ENCODE measurements around the gene SLC6A13.
"Not testable (repeated sequence)": the region's sequence is repeated elsewhere in the genome, so short reads cannot be mapped to it uniquely, and the experiment has no call there.

Gene SLC6A13

DNA sequence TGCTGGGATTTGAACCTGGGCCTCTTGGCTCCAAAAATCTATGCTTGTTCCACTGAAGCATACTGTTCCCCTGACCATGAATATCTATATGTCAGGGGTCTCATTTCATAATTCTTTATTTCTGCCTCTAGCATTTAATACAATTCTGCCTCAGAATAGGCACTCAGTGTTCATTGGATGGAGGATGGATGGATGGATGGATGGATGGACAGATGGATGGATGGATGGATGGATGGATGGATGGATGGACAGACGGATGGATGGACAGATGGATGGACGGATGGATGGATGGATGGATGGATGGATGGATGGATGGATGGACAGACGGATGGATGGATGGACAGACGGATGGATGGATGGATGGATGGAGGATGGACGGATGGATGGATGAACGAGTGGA lies 45.6 kb downstream of the SLC6A13 start:
- H3K4me3 ChIP-seq (ENCODE audit: low read depth, low read length): not testable (repeated sequence)

DNA sequence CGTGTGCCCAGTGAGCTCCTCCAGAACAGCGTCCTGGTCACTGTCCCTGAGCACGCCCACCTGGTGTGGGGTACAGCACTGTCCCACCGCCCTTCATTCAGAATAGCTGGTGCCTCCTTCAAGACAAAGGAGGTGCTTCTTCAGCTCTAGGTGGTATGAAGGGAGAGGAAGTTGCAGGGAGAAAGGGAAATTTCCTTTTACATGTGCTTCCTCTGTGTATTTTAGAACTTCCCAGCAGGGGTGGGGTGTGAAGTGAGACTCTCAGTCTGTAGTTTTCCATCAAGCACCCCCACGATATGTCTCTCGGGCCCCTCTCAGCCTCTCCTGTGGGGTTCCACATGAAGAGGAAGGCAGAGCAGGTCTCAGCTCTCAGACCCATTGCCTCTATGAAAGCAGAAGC lies 47.5 kb downstream of the SLC6A13 start:
- no peak overlapping the region for H3K4me3 ChIP-seq (ENCODE audit: low read depth, low read length)

DNA sequence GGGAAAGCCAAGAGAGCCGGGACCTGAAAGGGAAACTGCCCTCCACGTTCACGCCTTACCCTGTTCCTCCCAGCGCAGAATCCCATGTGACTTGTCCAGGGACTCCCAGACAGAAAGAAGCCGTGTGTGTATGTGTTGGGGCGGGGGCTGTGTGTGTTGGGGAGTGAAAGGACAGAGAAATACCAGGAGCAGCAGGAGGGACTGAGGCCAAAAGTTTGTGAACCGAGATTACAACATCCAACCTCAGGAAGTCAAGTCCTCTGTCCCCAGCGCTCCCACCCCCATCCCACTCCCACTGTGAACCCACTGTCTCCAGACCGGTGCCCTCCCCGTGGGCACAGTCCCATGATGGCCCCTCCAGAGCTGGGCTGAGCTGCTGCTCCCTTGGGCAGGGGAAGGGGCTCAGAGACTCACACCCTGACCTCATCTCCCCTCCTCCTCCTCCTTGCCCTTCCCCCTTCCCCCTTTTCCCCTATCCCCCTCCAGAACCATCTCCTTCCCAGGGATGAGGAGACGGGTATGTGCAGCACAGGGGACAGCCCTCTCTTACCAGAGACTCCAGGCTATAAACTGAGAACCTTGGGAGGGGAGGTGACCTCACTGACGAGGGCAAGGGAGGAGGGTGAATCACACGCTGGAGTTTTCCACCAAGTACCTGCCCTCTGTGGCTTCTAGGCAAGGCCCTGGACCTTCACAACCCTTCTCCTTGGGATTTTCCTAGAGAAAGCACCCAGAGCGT lies 48.5 kb downstream of the SLC6A13 start, which contains the start of gene SLC6A12:
SLC6A12 (minus strand) TSS at position 155 of the 739 bp plus-strand sequence. CDS start 4,171 bp downstream, outside the sequence.
- H3K4me3 ChIP-seq (ENCODE audit: low read depth, low read length): no peak within 1 kb of the TSS

DNA sequence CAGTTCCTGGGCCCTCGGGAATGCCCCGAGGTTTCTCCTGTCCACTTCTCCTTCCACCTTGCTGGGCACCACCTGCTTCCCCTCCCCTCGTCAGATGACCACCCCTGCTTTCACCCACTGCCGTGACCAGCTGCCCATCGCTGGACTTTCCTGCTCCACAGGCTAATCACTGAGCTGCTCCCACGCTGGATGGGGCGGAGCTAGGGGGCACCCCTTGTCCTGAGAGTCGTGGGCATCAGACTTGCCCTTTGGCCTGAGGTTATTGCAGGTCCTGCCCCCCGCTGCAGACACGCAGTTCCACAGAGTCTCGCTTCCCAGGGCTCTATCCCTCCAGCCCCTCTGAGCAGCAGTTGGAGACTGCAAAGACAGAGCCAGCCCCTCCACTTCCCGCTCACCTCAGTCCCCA lies 49.1 kb downstream of the SLC6A13 start:
- H3K4me3 ChIP-seq (ENCODE audit: low read depth, low read length): no peak overlapping the region

DNA sequence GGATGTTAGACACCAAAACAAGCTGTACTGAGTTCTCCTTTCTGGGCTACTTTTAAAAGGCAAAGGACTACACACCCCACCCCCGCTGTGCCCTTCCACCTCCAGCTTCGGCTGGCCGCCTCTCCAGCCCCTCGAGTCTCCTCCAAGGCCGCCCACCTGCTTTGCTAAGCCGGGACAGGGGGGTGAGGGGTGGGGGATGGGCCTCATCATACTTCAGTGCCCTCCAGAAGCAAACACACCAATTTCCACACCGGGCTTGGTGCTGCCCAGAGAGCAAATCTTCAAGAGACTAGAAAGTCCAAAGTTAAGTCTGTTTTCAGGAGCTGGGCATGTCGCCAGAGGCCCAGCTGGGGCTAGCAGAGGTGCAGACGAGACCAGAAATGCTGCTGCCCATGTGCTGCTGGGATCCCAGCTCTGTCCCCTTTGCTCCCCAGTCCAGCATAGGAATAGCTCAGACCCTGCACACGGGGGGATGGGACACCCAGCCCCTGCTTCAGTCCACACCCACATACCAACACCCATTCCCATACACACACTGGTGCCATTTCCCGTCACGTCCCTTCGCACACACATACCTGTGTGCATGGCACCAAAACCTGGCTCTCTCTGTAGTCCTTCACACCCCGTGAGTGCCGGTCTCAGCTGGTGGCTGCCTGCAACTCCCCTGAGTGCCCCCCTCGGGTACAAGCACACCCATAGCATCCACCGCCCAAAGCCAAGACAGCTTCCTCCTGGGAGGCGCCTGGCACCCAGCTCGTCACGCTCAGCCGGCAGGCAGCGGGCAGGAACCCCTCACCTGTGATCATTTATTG lies 49.7 kb downstream of the SLC6A13 start:
- H3K4me3 ChIP-seq (ENCODE audit: low read depth, low read length): no peak overlapping the region

DNA sequence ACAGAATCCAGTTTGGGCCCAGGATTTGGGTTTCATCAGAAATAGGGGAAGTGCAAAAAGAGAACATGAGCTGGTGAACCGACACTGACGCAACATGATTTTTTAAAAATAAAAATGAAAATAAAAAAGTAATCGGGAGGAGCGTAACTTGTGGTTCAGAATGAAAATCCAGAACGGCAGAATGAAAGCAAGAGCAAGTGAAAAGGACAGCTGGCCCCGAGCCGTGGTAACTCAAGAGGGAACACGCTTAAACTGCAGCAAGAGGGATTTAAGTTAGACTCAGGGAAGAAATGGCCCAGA lies 50.3 kb downstream of the SLC6A13 start:
- H3K4me3 ChIP-seq (ENCODE audit: low read depth, low read length): no peak overlapping the region

DNA sequence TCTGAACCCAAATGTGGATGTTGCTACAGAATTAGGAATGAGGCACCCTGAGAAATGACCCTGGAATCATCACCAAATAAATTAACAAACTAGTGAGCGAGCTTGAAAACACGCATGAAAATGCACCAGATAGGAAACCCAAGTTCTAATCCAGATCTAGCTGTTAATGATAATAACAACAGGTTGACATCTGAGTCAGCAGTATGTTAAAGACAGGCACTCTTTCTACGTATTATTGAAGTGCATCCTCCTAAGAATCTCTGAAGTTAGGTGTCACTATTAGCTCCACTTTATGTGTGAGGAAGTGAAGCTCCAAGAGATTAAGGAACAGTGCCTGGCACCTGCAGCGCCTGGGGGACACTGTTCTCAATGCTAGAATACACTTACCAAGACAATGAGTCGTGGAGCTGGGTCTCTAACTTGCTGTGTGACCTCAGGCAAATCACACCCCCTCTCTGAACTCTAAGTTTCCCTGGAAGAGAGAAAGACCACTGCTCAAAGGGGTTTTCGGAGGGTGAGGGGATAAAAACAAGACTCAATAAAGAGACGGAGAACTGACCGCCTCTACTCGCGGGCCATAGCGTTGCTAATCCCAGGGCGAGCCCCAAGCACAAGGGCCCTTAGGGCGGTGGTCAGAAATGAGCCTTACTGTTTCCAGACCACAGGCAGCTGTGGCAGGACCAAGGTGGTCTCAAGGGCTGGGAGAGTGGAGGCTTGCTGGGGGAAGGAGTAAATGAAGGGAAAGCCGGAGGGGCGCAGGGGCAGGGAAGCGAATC lies 50.8 kb downstream of the SLC6A13 start:
- H3K4me3 ChIP-seq (ENCODE audit: low read depth, low read length): no peak overlapping the region

DNA sequence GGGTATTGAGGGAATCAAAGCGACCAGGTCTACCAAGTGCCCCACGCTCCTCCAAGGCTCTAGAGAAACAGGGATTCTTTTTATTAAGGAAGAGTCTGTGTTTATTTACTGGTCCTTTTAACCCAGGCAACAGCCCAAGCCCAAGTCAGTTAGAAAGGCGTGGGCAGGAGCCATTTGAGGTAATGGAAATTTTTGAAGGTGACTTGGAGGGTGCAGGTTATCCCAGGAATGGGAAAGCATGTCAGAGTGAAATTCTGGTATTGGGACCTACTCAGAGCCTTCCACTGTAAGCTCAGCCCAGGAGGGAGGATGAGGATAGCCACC lies 51.5 kb downstream of the SLC6A13 start:
- no peak overlapping the region for H3K4me3 ChIP-seq (ENCODE audit: low read depth, low read length)

DNA sequence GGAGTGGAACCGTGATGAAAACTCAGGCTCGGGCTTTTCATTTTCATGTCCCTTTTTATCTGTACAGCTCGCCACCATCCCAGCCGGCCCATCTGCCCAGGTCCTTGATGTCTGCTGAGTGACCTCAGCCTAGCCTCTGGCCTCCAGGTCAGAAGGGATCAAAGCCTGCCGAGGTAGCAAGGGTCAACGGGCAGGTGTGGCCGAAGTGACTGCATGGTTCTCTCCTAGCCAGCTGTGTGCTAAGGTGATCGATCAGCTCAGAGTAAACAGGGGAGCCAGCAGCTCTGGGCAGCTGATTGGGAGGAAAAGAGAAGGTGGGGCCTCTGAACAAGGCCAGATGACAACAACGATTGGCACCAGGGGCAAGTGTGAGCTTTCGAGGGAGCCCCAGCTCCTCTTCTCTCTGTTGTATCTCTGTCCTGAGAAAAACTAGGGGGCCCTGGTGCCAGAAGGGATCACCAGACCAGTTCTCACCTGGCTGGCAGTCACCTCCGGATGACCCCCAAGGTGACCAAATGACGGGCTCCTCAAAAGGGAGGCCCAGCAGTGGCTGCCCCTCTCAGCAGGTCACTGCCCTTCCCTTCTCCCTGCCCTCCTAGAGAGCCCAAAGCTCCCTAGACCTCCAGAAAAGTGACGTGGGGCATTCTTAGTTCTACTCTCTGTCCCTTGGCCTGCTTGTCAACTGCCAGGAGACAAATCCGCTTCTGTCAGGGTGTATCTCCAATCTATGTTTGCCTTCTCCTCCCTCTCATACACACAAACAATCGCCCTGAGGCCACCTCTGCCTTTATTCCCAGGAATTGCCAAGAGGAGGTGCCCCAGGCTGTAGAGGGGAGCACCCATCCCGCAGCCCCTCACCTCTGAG lies 52.1 kb downstream of the SLC6A13 start:
- H3K4me3 ChIP-seq (ENCODE audit: low read depth, low read length): no peak overlapping the region

DNA sequence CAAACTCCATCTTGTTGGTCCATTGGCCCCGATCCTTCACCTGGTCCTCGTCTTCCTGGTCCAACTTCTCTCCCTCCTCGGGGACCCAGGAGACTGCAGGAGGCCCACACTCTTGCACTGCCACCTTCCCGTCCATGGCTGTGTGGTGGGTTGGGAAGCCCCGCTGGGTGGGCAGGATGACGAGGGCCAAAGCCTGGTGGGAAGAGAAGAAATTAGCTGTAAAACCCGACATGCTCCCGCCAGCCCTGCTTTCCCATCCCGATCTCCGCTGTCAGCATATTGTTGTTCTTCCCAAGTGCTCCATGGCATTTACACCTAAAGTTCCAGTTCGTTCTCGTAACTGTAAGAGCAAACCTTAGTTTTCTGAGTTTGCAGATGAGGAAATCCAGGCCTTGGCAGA lies 52.8 kb downstream of the SLC6A13 start:
- H3K4me3 ChIP-seq (ENCODE audit: low read depth, low read length): no peak overlapping the region

DNA sequence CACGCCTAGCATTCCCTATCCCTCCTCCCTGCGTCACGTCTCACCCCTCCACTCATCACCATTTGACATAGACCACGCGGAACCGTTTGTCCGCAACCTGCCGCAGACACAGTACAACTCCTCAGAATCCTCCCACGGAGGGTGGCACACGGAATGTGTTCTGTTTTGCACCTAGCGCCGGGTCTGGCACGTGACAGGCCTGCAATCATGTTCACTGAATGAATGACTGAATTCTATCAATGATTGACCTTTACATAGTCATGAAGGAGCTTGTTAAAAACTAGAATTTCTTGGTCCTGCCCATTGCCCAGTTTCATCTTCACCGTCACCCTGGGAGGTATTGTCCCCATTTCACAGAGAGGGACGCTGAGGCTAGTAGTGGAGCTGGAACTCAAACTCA lies 53.4 kb downstream of the SLC6A13 start:
- H3K4me3 ChIP-seq (ENCODE audit: low read depth, low read length): no peak overlapping the region

DNA sequence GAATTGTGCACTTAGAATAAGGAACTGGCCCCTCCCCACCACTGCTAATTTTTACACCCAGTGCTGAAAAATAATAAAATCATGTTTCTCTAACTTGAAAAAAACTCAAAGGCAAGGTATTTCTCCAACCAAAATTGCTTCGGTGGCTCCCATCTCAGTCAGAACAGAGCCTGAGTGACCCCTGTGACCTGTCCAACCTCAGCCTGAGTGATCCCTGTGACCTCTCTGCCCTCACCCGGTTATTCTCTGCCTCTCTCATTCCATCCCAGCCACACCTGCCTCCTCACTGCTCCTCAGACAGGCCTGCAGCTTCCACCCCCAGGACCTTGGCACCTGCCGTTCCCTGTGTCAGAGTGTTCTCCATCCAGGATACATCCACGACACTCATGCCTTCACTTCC lies 53.8 kb downstream of the SLC6A13 start:
- no peak overlapping the region for H3K4me3 ChIP-seq (ENCODE audit: low read depth, low read length)

DNA sequence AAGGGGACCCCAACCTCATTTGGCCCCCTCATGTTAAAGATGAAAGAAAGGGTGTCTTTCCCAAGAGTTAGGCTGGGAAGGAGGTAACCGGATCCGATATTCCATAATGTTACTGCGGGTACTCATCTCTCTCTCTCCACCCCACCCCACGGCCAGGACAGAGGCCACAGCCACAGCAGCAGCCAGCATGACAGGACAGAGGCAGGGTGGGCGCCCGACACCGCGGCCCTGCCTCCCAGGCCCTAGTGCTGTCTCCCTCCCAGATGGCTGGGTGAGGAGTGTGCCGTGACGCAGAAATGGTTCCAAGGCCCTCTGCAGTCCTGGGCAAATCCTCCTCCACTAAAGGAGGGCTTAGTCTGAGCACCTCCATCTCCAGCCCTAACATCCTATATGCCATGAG lies 54.8 kb downstream of the SLC6A13 start:
- H3K4me3 ChIP-seq (ENCODE audit: low read depth, low read length): no peak overlapping the region

DNA sequence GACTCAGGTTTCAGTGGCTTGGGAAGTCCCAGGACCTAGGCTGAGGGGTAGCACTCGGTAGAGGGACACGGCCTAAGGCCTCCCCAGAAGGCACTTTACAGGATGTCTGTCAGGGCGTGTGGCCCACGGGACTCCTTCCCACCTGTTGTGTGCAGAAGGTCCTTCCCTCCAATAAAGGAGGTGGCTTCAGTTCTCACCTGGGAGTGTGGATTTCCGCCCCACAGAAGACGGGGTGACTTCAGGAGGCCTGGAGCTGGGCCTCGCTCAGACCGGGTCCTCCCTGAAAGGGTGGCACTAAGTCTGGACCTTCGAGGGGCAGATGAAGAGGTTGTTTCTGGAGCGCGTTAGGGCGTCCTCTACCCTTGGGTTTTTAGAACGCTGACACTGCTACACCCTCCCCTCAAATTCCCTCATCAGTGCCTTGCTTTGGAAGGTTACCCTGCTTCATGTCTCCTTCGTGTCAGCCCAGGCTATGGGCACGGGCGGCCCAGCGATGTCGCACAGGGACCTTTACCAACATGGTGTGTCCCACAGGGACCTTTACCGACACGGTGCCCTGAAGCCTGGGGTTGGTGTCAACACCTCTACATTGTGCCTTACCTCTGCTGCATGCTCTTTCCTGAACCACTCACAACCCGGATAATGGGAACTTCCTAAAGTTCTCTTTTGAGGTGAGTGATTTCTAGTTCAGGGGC lies 55.7 kb downstream of the SLC6A13 start:
- H3K4me3 ChIP-seq (ENCODE audit: low read depth, low read length): no peak overlapping the region

DNA sequence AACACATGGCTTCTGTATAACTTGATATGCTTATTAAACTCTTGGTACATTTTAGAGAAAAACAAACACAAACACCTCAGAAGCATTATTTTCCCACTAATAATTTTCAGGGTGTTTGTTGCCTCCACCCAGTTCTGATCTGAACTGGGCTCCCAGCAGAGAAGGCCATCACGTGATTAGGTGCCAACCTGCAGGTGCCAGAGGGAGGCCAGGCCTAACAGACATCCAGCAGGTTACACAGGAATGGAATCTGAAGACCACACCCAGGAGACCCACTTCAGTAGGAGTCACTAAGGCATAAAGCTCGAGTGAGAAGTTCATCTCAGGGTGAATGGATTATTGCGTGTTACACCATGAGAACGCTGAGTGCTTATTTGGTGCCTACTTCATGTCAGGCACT lies 57.6 kb downstream of the SLC6A13 start:
- no peak overlapping the region for H3K4me3 ChIP-seq (ENCODE audit: low read depth, low read length)

DNA sequence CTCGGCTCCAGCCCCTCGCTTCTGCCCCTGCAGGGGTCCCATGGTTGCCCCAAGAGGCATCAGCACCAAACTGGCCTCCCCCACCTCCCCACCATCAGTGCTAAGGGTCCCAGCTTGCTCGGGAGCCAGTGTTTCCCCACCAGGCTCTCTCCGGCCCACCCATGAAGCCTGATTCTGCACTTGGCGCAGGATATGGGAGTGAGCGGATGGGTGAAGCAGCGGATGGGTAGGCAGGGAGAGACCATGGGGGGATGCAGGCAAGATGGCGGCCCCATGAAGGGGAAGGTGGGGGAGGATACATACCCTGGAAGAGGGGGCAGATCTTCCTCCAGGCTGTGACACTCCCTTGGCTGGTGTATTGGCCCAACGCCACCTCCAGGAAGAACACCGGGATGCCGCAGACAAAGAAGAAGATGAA lies 58.4 kb downstream of the SLC6A13 start:
- peak overlapping the region; percentile 50 for H3K4me3 ChIP-seq (ENCODE audit: low read depth, low read length)

DNA sequence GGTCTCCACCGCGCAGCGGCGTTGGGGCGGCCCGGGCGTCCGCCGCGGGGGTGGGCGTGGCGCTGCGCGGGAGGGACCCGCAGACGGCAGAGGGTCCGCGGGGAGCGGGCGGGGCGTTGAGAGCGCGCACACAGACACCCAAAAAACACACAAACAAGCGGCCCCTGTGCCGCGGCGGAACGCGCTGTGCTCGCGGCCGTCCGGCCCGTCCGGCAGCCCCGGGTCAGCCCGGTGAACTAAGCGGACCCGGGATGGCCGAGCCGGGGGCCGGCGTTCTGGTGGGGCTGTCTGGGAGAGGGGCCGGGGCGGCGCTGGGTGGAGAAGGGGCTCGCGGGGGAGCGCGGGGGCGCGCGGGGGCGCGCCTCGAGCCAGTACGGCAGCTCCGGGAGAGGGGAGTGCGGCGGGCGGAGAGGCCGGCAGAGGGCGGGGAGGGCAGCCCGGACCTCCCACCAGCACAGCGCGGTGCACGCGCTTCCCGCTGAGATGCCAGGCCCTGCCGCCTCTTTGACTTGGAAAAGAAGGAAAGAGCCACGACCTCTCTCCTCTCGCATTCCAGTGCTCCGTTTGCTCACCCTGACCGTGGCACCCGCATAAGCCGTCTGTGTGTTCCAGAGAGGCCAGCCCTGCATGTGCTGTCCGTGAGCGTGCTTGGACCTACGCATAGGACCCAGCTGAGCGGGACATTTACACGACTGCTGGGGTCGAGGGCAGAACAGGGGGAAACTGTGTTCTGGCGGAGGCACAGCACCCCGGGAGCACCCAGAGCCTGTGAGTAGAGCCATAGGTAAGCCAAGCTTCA lies 59.0 kb downstream of the SLC6A13 start:
- H3K4me3 ChIP-seq (ENCODE audit: low read depth, low read length): peak overlapping the region; percentile 50

DNA sequence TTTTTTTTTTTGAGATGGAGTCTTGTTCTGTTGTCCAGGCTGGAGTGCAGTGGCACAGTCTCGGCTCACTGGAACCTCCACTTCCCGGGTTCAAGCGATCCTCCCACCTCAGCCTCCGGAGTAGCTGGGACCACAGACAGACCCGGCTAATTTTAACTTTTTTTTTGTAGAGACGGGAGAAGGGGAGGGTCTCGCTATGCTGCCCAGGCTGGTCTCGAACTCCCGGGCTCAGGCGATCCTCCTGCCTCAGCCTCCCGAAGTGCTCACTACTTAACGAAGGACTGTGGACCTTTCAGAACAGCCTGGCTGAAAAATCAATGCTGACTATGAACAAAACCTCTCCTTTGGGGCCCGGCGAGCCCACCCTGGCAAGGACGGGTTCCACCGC lies 59.6 kb downstream of the SLC6A13 start:
- H3K4me3 ChIP-seq (ENCODE audit: low read depth, low read length): peak overlapping the region; percentile 50

DNA sequence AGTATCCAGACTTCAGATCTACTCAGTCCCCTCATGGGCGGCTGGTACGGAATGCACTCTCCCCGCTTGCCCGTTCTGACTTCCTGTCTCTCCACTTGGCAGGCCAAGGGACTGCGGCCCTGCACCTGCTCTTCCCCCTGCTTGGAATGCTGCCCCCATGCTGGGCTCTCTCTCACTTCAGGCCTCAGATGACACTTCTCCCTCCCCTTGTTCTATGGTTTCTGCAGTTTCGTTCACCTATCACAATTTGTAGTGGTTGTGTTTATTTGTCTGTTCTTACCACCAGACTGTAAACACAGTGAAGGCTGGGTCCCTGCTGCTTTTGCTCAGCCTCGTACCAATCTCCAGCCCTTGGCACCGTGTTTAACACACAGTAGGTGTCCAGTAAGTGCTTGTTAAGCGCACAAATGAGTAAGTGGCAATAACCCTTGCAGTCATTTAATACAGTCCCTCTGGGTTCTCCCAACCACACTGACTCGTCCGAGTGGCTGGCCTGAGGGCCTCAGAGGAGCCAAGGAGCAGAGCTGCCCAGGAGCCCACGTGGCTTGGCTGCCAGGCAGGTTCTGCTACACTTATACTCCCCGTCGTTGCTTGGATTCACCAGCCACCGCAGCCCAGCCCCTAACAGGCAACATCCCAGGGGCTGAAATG lies 60.4 kb downstream of the SLC6A13 start:
- H3K4me3 ChIP-seq (ENCODE audit: low read depth, low read length): no peak overlapping the region

Measured in iPS-11a (cell line).